Natural killer cell (primary cell): ENCODE measurements around the gene GUCY1A2. TPM values are rescaled to one million over a fixed set of nuclear protein-coding genes. Genes with fewer than 3 reads are reported as not detected.

Experiments
- ATAC-seq, 3 donors: fragments of 150-1000 bp in 2 of 3; fragments of 200-7000 bp in 1 of 3; cut with Tn5 transposase; 1 replicate in 1 of 3; 2 replicates in 2 of 3; pipeline ENCODE4 v1.10.0; 2021; ENCODE audit warnings: mild to moderate bottlenecking in 2 of 3, moderate library complexity in 2 of 3
- DNase-seq, 2 donors: peaks; one replicate each; pipeline versions ENCODE4 v3.0.0 to v3.0.0-alpha.2; 2013 to 2021; ENCODE audit warnings: mixed read lengths in 1 of 2
- H3K27ac ChIP-seq: one replicate; pipeline ENCODE4 v1.5.1; 2013; ENCODE audit warnings: mild to moderate bottlenecking, low read length
- H3K27me3 ChIP-seq: one replicate; pipeline ENCODE4 v1.6.1; 2013; ENCODE audit warnings: low read length; ENCODE audit not compliant: control insufficient read depth, insufficient read depth
- H3K36me3 ChIP-seq: one replicate; pipeline ENCODE4 v1.6.1; 2013; ENCODE audit warnings: low read length; ENCODE audit not compliant: control insufficient read depth, insufficient read depth
- H3K4me1 ChIP-seq: one replicate; pipeline ENCODE4 v1.6.1; 2013; ENCODE audit warnings: low read length; ENCODE audit not compliant: control insufficient read depth, insufficient read depth
- H3K4me3 ChIP-seq: one replicate; pipeline ENCODE4 v1.5.1; 2013; ENCODE audit warnings: low read length
- H3K9me3 ChIP-seq: one replicate; pipeline ENCODE4 v1.6.1; 2013; ENCODE audit warnings: low read length; ENCODE audit not compliant: control insufficient read depth, insufficient read depth
- H3K27ac Mint-ChIP-seq, 2 donors: one replicate each; pipeline ENCODE4 v1.8.0; 2022; ENCODE audit warnings: mild to moderate bottlenecking in 2 of 2, mixed read lengths in 2 of 2, moderate library complexity in 1 of 2
- H3K27me3 Mint-ChIP-seq, 2 donors: one replicate each; pipeline ENCODE4 v1.8.0; 2022; ENCODE audit warnings: low read depth in 2 of 2, mixed read lengths in 2 of 2
- H3K36me3 Mint-ChIP-seq: one replicate; pipeline ENCODE4 v1.8.0; 2022; ENCODE audit warnings: mixed read lengths
- H3K4me1 Mint-ChIP-seq, 2 donors: one replicate each; pipeline ENCODE4 v1.8.0; 2022; ENCODE audit warnings: mixed read lengths in 2 of 2
- H3K4me3 Mint-ChIP-seq: one replicate; pipeline ENCODE4 v1.8.0; 2022; ENCODE audit warnings: mild to moderate bottlenecking, moderate library complexity, mixed read lengths
- H3K9me3 Mint-ChIP-seq, 2 donors: one replicate each; pipeline ENCODE4 v1.8.0; 2022; ENCODE audit warnings: mixed read lengths in 2 of 2
- WGBS: methylation state at CpG from one replicate; pipeline ENCODE4 v1.1.7; 2013; ENCODE audit warnings: missing lambda C conversion rate; ENCODE audit not compliant: insufficient coverage; 5-methylcytosine and 5-hydroxymethylcytosine counted together
- intact Hi-C: fragments of 100-400 bp; cut with micrococcal nuclease; formaldehyde crosslinking; loops from one replicate; pipeline ENCODE4 v1.14.2; 2022
- total RNA-seq, 4 donors: library from RNA; stranded (reverse); fragments of 120-200 nt in 1 of 4; gene quantifications; one replicate each; pipeline versions ENCODE4 v1.2.3 to v1.2.4, GENCODE V29; 2013 to 2022
- TF ChIP-seq, protein P1 (sequence below): fragments of 200-600 bp; IDR thresholded peaks from one replicate; pipeline ENCODE4 v1.8.0; 2022; ENCODE audit warnings: antibody characterized with exemption

GUCY1A2 gene
- total RNA-seq, 3 donors from 2014 or later (not counting 1 experiment from before 2014, with no cell fraction given) = 0.15 TPM; not detected in 2

GRCh38 chr11:106763501-106763900 lies 254.8 kb downstream of the GUCY1A2 start:
- 90% methylated on average over 3 of the region's 3 CpGs for WGBS
- intact Hi-C loops = no loop called here
- no peak overlapping the region for H3K27ac Mint-ChIP-seq
- Histone ChIP-seq H3K36me3 (no peaks in the 10 kb centered on the region), H3K9me3 (no peaks in the 10 kb centered on the region), H3K4me1 (no peaks in the 10 kb centered on the region), H3K4me3 (no peak overlapping the region), H3K27me3 (no peaks in the 10 kb centered on the region), H3K27ac (no peak overlapping the region)
- ATAC-seq (no peak), DNase-seq (no peak)
- no peak overlapping the region for H3K4me3 Mint-ChIP-seq
- H3K9me3 Mint-ChIP-seq = peaks cover 6 to 17% of the 10 kb centered on the region in 2 donors
- no peaks in the 10 kb centered on the region for H3K4me1 Mint-ChIP-seq
- H3K27me3 Mint-ChIP-seq = no peaks in the 10 kb centered on the region
- no peaks in the 10 kb centered on the region for H3K36me3 Mint-ChIP-seq
- TF ChIP-seq, protein P1, sequence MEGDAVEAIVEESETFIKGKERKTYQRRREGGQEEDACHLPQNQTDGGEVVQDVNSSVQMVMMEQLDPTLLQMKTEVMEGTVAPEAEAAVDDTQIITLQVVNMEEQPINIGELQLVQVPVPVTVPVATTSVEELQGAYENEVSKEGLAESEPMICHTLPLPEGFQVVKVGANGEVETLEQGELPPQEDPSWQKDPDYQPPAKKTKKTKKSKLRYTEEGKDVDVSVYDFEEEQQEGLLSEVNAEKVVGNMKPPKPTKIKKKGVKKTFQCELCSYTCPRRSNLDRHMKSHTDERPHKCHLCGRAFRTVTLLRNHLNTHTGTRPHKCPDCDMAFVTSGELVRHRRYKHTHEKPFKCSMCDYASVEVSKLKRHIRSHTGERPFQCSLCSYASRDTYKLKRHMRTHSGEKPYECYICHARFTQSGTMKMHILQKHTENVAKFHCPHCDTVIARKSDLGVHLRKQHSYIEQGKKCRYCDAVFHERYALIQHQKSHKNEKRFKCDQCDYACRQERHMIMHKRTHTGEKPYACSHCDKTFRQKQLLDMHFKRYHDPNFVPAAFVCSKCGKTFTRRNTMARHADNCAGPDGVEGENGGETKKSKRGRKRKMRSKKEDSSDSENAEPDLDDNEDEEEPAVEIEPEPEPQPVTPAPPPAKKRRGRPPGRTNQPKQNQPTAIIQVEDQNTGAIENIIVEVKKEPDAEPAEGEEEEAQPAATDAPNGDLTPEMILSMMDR = no peak

GRCh38 chr11:106761745-106762144 lies 256.5 kb downstream of the GUCY1A2 start:
- TF ChIP-seq, protein P1 = no peak

DNA sequence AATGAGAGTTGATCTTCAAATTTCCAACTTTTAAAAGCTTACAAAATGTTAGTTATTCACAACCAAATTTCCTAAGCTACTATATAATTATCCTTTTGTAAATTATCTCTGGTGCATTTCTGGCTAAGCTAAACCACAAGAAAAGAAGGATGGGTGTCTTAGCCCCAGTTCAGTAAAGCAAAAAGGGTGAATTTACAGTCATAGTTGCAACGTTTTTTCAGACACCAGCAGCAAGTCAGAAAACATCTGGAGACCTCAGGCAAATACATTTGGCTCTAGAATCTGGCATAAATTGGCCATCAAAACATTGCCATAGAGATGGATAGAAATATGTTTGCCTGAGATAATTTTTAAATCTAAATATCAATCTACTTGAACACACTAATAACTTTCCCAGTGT lies 257.0 kb downstream of the GUCY1A2 start:
- DNase-seq = no peak
- WGBS = 10% methylated on average over 1 of the region's 1 CpG
- intact Hi-C loops = no loop called here
- Mint-ChIP-seq H3K36me3 (peaks cover 7% of the 10 kb centered on the region), H3K4me1 (no peaks in the 10 kb centered on the region), H3K9me3 (peaks cover 9 to 25% of the 10 kb centered on the region in 2 donors), H3K4me3 (no peak overlapping the region), H3K27ac (no peak overlapping the region), H3K27me3 (no peaks in the 10 kb centered on the region)
- no peaks in the 10 kb centered on the region for H3K4me1 ChIP-seq
- H3K9me3 ChIP-seq = peaks cover 12% of the 10 kb centered on the region
- no peaks in the 10 kb centered on the region for H3K27me3 ChIP-seq
- TF ChIP-seq, protein P1 = no peak
- ATAC-seq = no peak
- H3K27ac ChIP-seq = no peak overlapping the region
- H3K4me3 ChIP-seq = no peak overlapping the region
- no peaks in the 10 kb centered on the region for H3K36me3 ChIP-seq

More at GRCh38 chr11:106761745-106762144, 256.5 kb downstream of the GUCY1A2 start:
- H3K27me3 Mint-ChIP-seq = no peaks in the 10 kb centered on the region
- peaks cover 7 to 23% of the 10 kb centered on the region in 2 donors for H3K9me3 Mint-ChIP-seq
- H3K27ac Mint-ChIP-seq = no peak overlapping the region
- Histone ChIP-seq H3K27ac (no peak overlapping the region), H3K4me3 (no peak overlapping the region), H3K9me3 (peaks cover 12% of the 10 kb centered on the region), H3K4me1 (no peaks in the 10 kb centered on the region), H3K36me3 (no peaks in the 10 kb centered on the region), H3K27me3 (no peaks in the 10 kb centered on the region)
- intact Hi-C loops = no loop called here
- no peak for DNase-seq
- H3K4me1 Mint-ChIP-seq = no peaks in the 10 kb centered on the region
- no CpG with 5 or more reads among the region's 1 CpG for WGBS
- peaks cover 6% of the 10 kb centered on the region for H3K36me3 Mint-ChIP-seq
- ATAC-seq = no peak
- no peak overlapping the region for H3K4me3 Mint-ChIP-seq

- ATAC-seq = no peak
Observed at GRCh38 chr11:106748059-106748458, 270.2 kb downstream of the GUCY1A2 start.

More at GRCh38 chr11:106748059-106748458, 270.2 kb downstream of the GUCY1A2 start:
- H3K9me3 ChIP-seq = peaks cover 4% of the 10 kb centered on the region
- no peaks in the 10 kb centered on the region for H3K36me3 Mint-ChIP-seq
- no peak overlapping the region for H3K27ac Mint-ChIP-seq
- no peak overlapping the region for H3K4me3 ChIP-seq
- intact Hi-C loops = no loop called here
- peaks cover 6 to 19% of the 10 kb centered on the region in 2 donors for H3K9me3 Mint-ChIP-seq
- H3K4me1 Mint-ChIP-seq = no peaks in the 10 kb centered on the region
- no peak overlapping the region for H3K4me3 Mint-ChIP-seq
- DNase-seq = no peak
- TF ChIP-seq, protein P1 = no peak
- H3K27me3 Mint-ChIP-seq = no peaks in the 10 kb centered on the region
- no peaks in the 10 kb centered on the region for H3K36me3 ChIP-seq
- no peaks in the 10 kb centered on the region for H3K27me3 ChIP-seq
- WGBS = no CpG with 5 or more reads among the region's 1 CpG
- no peaks in the 10 kb centered on the region for H3K4me1 ChIP-seq
- no peak overlapping the region for H3K27ac ChIP-seq
